Measurements from ENCODE around the gene FHAD1.

DNA sequence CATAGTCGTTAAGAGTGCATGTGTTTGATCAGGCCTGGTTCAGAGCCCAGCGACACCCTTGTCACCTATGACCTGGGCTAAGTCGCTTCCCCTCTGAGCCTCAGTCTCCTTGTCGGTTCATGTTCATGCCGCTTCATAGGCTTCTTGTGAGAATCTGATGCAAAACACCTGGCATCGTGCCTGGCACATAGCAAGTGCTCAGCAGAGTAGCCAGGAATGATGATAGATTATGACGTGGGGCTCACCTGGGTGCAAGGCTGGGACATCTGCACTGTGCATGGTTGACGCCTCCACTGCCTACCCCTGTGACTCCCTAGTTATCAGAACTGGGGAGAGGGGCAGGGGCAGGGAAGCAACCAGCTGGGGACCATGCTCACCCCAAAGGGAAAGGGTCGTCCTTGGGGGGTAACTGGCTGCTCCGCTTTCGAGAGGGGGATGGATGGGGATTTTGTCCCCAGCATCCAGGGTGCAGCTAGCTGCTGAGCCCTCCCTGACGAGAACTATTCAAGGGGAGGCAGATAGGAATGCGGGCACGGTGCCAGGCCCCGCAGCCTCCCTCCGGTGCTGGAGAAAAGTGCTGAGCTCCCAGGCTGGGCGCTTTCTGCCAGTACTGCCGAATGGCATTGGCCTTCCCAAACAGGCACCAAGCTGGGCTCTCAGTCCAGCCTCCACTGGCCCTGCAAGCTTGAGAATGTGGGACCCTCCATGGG lies 171.9 kb downstream of the FHAD1 start:
- TF ChIP-seq, protein P1, sequence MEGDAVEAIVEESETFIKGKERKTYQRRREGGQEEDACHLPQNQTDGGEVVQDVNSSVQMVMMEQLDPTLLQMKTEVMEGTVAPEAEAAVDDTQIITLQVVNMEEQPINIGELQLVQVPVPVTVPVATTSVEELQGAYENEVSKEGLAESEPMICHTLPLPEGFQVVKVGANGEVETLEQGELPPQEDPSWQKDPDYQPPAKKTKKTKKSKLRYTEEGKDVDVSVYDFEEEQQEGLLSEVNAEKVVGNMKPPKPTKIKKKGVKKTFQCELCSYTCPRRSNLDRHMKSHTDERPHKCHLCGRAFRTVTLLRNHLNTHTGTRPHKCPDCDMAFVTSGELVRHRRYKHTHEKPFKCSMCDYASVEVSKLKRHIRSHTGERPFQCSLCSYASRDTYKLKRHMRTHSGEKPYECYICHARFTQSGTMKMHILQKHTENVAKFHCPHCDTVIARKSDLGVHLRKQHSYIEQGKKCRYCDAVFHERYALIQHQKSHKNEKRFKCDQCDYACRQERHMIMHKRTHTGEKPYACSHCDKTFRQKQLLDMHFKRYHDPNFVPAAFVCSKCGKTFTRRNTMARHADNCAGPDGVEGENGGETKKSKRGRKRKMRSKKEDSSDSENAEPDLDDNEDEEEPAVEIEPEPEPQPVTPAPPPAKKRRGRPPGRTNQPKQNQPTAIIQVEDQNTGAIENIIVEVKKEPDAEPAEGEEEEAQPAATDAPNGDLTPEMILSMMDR (IDR thresholded peaks at IDR 0.05; ENCODE audit: low read depth, low read length, poor library complexity, severe bottlenecking), result no peak
- TF ChIP-seq EZH2phosphoT487 (IDR thresholded peaks at IDR 0.05; ENCODE audit: borderline replicate concordance, low read length), result no peak
